SK-N-DZ (cell line): ENCODE measurements around the gene R3HDM1.
"Not testable (repeated sequence)": the region's sequence is repeated elsewhere in the genome, so short reads cannot be mapped to it uniquely, and the experiment has no call there.

Experiments used
- DNase-seq: peaks from one replicate; pipeline ENCODE4 v3.0.0-alpha.2; 2015; ENCODE audit warnings: low spot score

The R3HDM1 gene

DNA sequence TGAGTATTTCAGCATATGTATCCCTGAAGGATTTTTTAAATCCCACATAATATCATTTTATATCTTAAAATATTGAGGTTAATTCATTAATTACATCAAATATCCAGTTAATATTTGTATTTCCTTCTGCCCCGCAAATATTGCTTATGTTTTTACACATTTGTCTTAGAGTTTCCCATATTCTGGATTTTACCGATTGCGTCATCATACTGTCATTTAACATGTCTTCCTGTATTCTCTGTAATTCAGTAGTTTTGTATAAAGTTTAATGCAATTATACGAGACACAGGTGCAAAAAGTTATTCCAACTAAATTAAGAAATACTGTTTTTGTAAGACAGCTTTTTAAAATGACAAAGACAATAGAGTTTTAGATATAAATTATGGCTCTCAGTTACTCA is 176.9 kb downstream of the R3HDM1 start:
- no peak for DNase-seq

- DNase-seq = peak; percentile 21
These were observed 178.7 kb downstream of the R3HDM1 start for GRCh38 chr2:135709992-135710391.

DNA sequence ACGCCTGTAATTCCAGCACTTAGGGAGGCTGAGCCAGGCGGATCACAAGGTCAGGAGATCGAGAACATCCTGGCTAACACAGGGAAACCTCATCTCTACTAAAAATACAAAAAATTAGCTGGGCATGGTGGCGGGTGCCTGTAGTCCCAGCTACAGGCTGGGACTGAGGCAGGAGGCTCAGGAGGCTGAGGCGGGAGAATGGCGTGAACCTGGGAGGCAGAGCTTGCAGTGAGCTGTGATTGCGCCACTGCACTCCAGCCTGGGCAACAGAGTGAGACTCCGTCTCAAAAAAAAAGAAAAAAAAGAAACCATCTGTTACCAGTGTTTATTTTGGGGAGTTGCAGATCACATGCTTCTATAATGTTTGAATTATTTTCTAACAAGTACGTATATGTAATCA is 183.8 kb downstream of the R3HDM1 start:
- not testable (repeated sequence) for DNase-seq

- DNase-seq = no peak
These were observed 196.9 kb downstream of the R3HDM1 start for GRCh38 chr2:135728064-135728743.

GRCh38 chr2:135732561-135732960 is 201.3 kb downstream of the R3HDM1 start:
- no peak for DNase-seq

- no peak for DNase-seq
These were observed 201.8 kb downstream of the R3HDM1 start for GRCh38 chr2:135733045-135733444.

GRCh38 chr2:135736546-135736945 is 205.3 kb downstream of the R3HDM1 start:
- DNase-seq = no peak

DNA sequence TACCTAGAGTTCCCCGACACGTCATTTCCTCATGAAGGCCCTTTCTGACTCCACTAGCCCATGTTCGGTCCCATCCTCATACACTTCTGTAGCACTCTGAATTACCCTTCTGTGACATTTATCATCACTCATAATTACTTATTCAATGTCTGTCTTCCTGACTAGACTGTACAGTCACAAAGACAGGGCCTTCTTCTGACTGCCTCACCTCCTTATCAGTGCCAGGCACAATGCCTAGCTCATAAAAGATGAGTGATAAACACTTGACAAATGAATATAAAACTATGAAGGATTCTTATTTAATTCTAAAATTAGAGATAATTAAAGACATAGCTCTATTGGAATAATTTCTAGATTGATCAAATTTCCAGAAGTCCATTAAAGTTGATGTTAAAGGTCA is 208.9 kb downstream of the R3HDM1 start:
- DNase-seq = no peak

GRCh38 chr2:135741043-135741394 is 209.7 kb downstream of the R3HDM1 start:
- DNase-seq = no peak

- peak; percentile 98 for DNase-seq
These were observed 210.4 kb downstream of the R3HDM1 start, which contains the start of gene UBXN4 for GRCh38 chr2:135741395-135742324. Gene UBXN4, plus strand, starts transcription at chr2:135741855. Its CDS starts 75 bp downstream, at chr2:135741930.

- peak; percentile 51 for DNase-seq
These were observed 211.1 kb downstream of the R3HDM1 start for GRCh38 chr2:135742325-135742757.

DNA sequence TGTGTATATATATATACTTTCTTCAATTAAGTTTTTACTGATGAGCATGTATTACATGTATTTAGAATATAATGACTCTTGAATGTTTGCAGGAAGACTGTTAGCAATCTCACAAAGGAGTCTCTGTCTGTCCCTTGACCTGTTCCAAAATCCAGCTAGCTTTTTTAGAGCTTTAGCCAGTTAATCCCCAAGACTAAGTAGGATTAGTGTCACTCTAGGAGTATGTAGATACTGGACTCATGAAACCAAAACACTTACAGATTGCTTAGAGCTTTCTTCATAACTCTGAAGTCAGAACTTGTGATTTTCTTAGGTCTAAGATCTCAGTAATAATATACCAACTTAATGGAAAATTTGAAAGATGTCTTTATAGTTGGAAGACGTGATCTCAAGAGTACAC is 212.6 kb downstream of the R3HDM1 start:
- no peak for DNase-seq

- DNase-seq = peak; percentile 22
These were observed 213.6 kb downstream of the R3HDM1 start for GRCh38 chr2:135744760-135745314.

DNA sequence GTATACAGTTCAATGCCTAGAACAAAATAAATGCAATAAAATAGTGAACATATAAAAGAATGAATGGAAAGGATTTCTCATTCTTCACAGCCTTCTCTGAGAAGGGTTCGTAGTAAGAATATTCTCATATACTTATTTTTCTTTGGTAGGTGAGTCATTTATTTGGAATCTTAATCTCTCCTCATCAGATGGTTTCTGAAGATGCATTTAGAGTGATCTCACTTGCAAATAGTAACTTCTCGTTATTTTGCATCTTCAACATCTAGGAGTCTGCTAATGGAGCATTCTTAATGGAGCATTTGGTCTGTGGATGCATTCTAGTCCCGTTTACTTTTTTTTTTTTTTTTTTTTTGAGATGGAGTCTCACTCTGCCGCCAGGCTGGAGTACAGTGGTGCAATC is 214.3 kb downstream of the R3HDM1 start:
- no peak for DNase-seq

GRCh38 chr2:135755573-135755972 is 224.3 kb downstream of the R3HDM1 start:
- no peak for DNase-seq

DNA sequence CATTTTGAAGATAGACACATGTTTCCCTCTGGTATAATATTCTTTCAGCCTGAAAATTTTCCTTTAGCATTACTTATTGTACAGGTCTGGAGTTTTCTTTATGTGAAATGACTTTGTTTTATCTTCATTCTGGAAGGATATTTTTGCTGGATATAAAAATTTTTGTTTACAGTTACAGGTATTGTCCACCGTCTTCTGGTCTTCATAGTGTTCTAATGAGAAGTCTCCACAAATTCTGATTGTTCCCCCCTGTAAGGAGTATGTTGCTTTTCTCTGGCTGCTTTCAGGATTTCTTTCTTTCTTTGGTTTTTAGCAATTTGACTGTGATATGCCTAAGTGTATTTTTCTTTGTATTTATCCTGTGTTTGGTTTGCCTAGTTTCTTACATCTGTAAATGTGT is 225.4 kb downstream of the R3HDM1 start:
- DNase-seq = no peak

DNA sequence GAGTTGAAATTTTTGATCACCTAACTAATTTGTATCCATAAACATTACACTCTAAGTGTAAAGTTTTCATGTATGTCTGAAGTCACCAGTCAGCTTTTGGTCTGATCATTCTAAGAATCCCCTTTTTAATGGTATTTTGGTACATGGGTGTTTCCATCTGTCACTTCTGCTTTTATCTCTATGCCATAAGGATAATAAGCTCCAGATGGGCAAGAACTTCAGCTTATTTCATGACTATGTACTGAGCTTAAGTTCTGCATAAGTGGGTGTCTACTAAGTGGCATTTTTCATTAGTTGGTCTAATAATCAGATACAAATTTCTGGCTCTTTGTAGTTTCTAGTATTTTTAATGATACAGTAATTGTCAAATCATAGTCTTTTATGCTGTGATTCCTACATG is 230.7 kb downstream of the R3HDM1 start:
- DNase-seq = no peak

- no peak for DNase-seq
These were observed 231.2 kb downstream of the R3HDM1 start for GRCh38 chr2:135762530-135762929.

DNA sequence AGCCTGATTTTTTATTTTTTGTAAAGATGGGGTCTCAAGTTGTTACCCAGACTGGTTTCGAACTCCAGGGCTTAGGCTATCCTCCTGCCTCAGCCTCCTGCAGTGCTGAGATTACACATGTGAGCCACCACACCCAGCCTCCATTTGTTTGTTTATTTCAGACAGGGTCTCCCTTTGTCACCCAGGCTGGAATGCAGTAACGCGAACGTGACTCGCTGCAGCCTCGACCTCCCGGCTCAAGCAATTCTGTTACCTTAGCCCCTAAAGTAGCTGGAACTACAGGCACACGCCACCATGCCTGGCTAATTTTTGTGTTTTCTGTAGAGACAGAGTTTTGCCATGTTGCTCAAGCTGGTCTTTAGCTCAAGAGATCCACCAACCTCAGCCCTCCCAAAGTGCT is 237.6 kb downstream of the R3HDM1 start:
- DNase-seq = no peak

- DNase-seq = no peak
These were observed 242.0 kb downstream of the R3HDM1 start for GRCh38 chr2:135773319-135773718.

DNA sequence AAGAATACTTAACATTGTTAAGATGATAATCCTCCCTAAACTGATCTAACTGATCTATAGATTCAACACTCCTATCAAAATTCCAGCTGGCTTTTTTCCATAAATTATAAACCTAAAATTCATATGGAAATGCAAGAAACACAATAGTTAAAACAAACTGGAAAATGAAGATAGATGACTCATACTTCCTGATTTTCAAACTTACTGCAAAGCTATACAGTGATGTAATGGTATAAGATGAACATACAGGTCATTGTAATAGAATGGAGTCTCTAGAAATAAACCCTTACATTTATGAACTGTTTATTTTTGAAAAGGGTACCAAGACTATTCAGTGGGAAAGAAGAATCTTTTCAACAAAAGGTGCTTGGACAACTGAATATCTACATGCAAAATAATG is 242.6 kb downstream of the R3HDM1 start:
- no peak for DNase-seq
